ENCODE data around the gene GRIA4.

The GRIA4 gene

GRCh38 chr11:105718641-105719040 lies 108.8 kb downstream of the GRIA4 start:
- H3K4me3 ChIP-seq (ENCODE audit: control insufficient read depth, low read depth, low read length): no peak overlapping the region
- TF ChIP-seq, protein P1, sequence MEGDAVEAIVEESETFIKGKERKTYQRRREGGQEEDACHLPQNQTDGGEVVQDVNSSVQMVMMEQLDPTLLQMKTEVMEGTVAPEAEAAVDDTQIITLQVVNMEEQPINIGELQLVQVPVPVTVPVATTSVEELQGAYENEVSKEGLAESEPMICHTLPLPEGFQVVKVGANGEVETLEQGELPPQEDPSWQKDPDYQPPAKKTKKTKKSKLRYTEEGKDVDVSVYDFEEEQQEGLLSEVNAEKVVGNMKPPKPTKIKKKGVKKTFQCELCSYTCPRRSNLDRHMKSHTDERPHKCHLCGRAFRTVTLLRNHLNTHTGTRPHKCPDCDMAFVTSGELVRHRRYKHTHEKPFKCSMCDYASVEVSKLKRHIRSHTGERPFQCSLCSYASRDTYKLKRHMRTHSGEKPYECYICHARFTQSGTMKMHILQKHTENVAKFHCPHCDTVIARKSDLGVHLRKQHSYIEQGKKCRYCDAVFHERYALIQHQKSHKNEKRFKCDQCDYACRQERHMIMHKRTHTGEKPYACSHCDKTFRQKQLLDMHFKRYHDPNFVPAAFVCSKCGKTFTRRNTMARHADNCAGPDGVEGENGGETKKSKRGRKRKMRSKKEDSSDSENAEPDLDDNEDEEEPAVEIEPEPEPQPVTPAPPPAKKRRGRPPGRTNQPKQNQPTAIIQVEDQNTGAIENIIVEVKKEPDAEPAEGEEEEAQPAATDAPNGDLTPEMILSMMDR (IDR thresholded peaks at IDR 0.05; ENCODE audit: control insufficient read depth, insufficient read depth, low read depth, low read length, missing control alignments): no peak
- DNase-seq (ENCODE audit: low read depth): no peak

- H3K4me3 ChIP-seq (ENCODE audit: control insufficient read depth, low read depth, low read length): no peak overlapping the region
- TF ChIP-seq, protein P1 (IDR thresholded peaks at IDR 0.05; ENCODE audit: control insufficient read depth, insufficient read depth, low read depth, low read length, missing control alignments): no peak
- no peak for DNase-seq (ENCODE audit: low read depth)
These were observed 109.4 kb downstream of the GRIA4 start for GRCh38 chr11:105719073-105719822.

GRCh38 chr11:105720096-105720495 lies 110.2 kb downstream of the GRIA4 start:
- TF ChIP-seq, protein P1 (IDR thresholded peaks at IDR 0.05; ENCODE audit: control insufficient read depth, insufficient read depth, low read depth, low read length, missing control alignments): no peak

DNA sequence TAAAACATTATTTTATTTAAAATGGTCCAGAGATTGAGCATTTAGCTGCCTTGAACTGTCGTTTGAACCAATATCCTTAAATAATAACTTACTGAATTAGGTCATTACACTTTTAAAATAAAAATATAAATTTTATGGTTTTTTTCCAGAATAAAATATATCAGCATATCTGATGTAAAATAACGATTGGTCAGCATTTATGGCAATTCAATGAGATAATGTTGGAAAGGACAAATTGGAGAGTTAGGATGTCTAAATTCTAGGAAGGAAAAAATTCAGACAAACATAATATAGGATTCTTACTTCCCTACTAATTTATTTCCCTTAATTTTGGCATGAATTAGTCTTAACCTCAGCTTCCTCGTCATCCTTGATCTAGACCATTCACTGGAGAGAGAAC lies 113.4 kb downstream of the GRIA4 start:
- H3K4me3 ChIP-seq (ENCODE audit: control insufficient read depth, low read depth, low read length): no peak overlapping the region
- TF ChIP-seq, protein P1 (IDR thresholded peaks at IDR 0.05; ENCODE audit: control insufficient read depth, insufficient read depth, low read depth, low read length, missing control alignments): no peak
- DNase-seq (ENCODE audit: low read depth): no peak

More at GRCh38 chr11:105720096-105720495, 110.2 kb downstream of the GRIA4 start:
- H3K4me3 ChIP-seq (ENCODE audit: control insufficient read depth, low read depth, low read length): no peak overlapping the region
- DNase-seq (ENCODE audit: low read depth): no peak

- no peak overlapping the region for H3K4me3 ChIP-seq (ENCODE audit: control insufficient read depth, low read depth, low read length)
- TF ChIP-seq, protein P1 (IDR thresholded peaks at IDR 0.05; ENCODE audit: control insufficient read depth, insufficient read depth, low read depth, low read length, missing control alignments): no peak
- no peak for DNase-seq (ENCODE audit: low read depth)
These were observed 122.7 kb downstream of the GRIA4 start for GRCh38 chr11:105732611-105733010.

- no peak for DNase-seq (ENCODE audit: low read depth)
- TF ChIP-seq, protein P1 (IDR thresholded peaks at IDR 0.05; ENCODE audit: control insufficient read depth, insufficient read depth, low read depth, low read length, missing control alignments): no peak
- no peak overlapping the region for H3K4me3 ChIP-seq (ENCODE audit: control insufficient read depth, low read depth, low read length)
These were observed 124.6 kb downstream of the GRIA4 start for GRCh38 chr11:105734426-105734825.
